K562 (cell line): ENCODE data around the gene SYTL4. TPM values are rescaled to one million over a fixed set of nuclear protein-coding genes. Genes with fewer than 3 reads are reported as not detected.

Source experiments
- ATAC-seq: fragments of 200-7000 bp; cut with Tn5 transposase; 3 replicates; pipeline ENCODE4 v1.9.1; 2020; ENCODE audit warnings: moderate library complexity
- BruUV-seq: library from RNA; stranded (reverse); fragments of 400-500 nt; replicated peaks from 2 replicates; lab custom pipeline; 2021; lab: Mats Ljungman, UMichigan
- CTCF ChIA-PET: fragments of 300-600 bp; formaldehyde crosslinking; extraction: SDS; loops from one replicate; lab custom pipeline; 2021; ENCODE audit warnings: low intra/inter-chr PET ratio; lab: Yijun Ruan, JAX
- POLR2A ChIA-PET: fragments of 300-600, 350-650 bp; sonication (Branson Sonifier 250); formaldehyde crosslinking; extraction: SDS; loops from one replicate; lab custom pipeline; 2021; ENCODE audit warnings: antibody characterized with exemption, inconsistent platforms; lab: Yijun Ruan, JAX
- DNase-seq, 4 experiments: peaks; one replicate each; pipeline versions ENCODE4 v3.0.0 to v3.0.0-alpha.2; 2011 to 2018; ENCODE audit warnings: low spot score in 3 of 4, mixed read lengths in 3 of 4; ENCODE audit errors: extremely low read depth in 1 of 4
- FAIRE-seq: peaks from 2 replicates; lab custom pipeline; 2011; peaks lifted over from hg19 to GRCh38; lab: Jason Lieb, UNC
- H2AFZ ChIP-seq: 2 replicates; pipeline ENCODE4 v1.6.0; 2011; ENCODE audit warnings: low read depth, low read length, control low read depth, inconsistent platforms
- H3K27ac ChIP-seq: fragments of 200-600 bp; 3 replicates; pipeline ENCODE4 v1.8.0; 2011; ENCODE audit warnings: low read depth, mild to moderate bottlenecking, control low read depth, inconsistent platforms, low read length, moderate library complexity, mixed read lengths; ENCODE audit errors: extremely low read depth
- H3K27me3 ChIP-seq, 2 experiments: fragments of 300-600 bp in 1 of 2; 2 replicates in 1 of 2; 3 replicates in 1 of 2; pipeline versions ENCODE4 v1.6.0 to v1.8.0; 2011; ENCODE audit warnings: inconsistent platforms in 2 of 2, low read length in 2 of 2, mild to moderate bottlenecking in 1 of 2, mixed read lengths in 1 of 2, moderate library complexity in 1 of 2; ENCODE audit not compliant: control insufficient read depth in 2 of 2, insufficient read depth in 2 of 2
- H3K36me3 ChIP-seq: fragments of 300-600 bp; 3 replicates; pipeline ENCODE4 v1.8.0; 2011; ENCODE audit warnings: mild to moderate bottlenecking, low read length, inconsistent platforms; ENCODE audit not compliant: control insufficient read depth, insufficient read depth
- H3K4me1 ChIP-seq, 2 experiments: fragments of 200-600 bp in 1 of 2; replicated peaks in 1 of 2; 2 replicates in 1 of 2; 3 replicates in 1 of 2; pipeline versions ENCODE4 v1.5.1 to v1.8.0; 2011; ENCODE audit warnings: inconsistent platforms in 2 of 2, low read length in 2 of 2, mild to moderate bottlenecking in 1 of 2, mixed read lengths in 1 of 2, moderate library complexity in 1 of 2; ENCODE audit not compliant: control insufficient read depth in 2 of 2, insufficient read depth in 2 of 2
- H3K4me2 ChIP-seq: 2 replicates; pipeline ENCODE4 v1.6.1; 2011; ENCODE audit warnings: low read length, control low read depth, inconsistent platforms, mixed read lengths; ENCODE audit not compliant: insufficient read depth
- H3K4me3 ChIP-seq: fragments of 200-600 bp; sonication (generic), shearing (Covaris generic); 2 replicates; pipeline ENCODE4 v1.5.1; 2016; ENCODE audit warnings: control low read depth, inconsistent platforms
- H3K79me2 ChIP-seq: fragments of 200-600 bp; 3 replicates; pipeline ENCODE4 v1.8.0; 2011; ENCODE audit warnings: low read length, inconsistent platforms; ENCODE audit not compliant: control insufficient read depth, insufficient read depth
- H3K9ac ChIP-seq, 2 experiments: 2 replicates each; pipeline versions ENCODE4 v1.6.0 to v1.6.1; 2011; ENCODE audit warnings: low read depth in 2 of 2, low read length in 2 of 2, control low read depth in 1 of 2, inconsistent platforms in 1 of 2, mild to moderate bottlenecking in 1 of 2, mixed read lengths in 1 of 2; ENCODE audit not compliant: insufficient read depth in 1 of 2
- H3K9me1 ChIP-seq: one replicate; pipeline ENCODE4 v1.6.0; 2011; ENCODE audit warnings: inconsistent platforms, mild to moderate bottlenecking, low read length, moderate library complexity; ENCODE audit not compliant: control insufficient read depth, insufficient read depth
- H3K9me3 ChIP-seq: replicated peaks from 2 replicates; pipeline ENCODE4 v1.5.1; 2011; ENCODE audit warnings: low read depth, low read length, inconsistent platforms; ENCODE audit not compliant: control insufficient read depth, insufficient read depth
- H4K20me1 ChIP-seq: replicated peaks from 2 replicates; pipeline ENCODE4 v1.6.1; 2011; ENCODE audit warnings: low read length, inconsistent platforms, mixed read lengths; ENCODE audit not compliant: control insufficient read depth, insufficient read depth
- ARID2 ChIP-seq: fragments of 450-650 bp; IDR thresholded peaks from 2 replicates; pipeline ENCODE4 v1.6.1; 2017; ENCODE audit warnings: antibody characterized with exemption, mild to moderate bottlenecking
- BRD9 ChIP-seq: fragments of 450-650 bp; IDR thresholded peaks from 2 replicates; pipeline ENCODE4 v1.6.1; 2018; ENCODE audit warnings: low read depth; ENCODE audit not compliant: partially characterized antibody
- COPS2 ChIP-seq: fragments of 450-650 bp; conservative IDR thresholded peaks from 2 replicates; pipeline ENCODE4 v1.6.1; 2016; ENCODE audit warnings: mild to moderate bottlenecking, moderate library complexity
- NEUROD1 ChIP-seq: fragments of 150-350 bp; IDR thresholded peaks from 2 replicates; pipeline ENCODE4 v1.6.1; 2014; ENCODE audit warnings: borderline replicate concordance, low read length, low read depth; ENCODE audit not compliant: partially characterized antibody
- PTBP1 ChIP-seq: fragments of 200-400 bp; formaldehyde crosslinking; IDR thresholded peaks from 2 replicates; pipeline ENCODE4 v1.6.1; 2017; ENCODE audit warnings: low read depth, low read length
- RAD21 ChIP-seq, 2 experiments: fragments of 250-450 bp in 1 of 2; fragments of 450-650 bp in 1 of 2; sonication (Bioruptor Pico) in 1 of 2; formaldehyde crosslinking in 1 of 2; IDR thresholded peaks in 1 of 2; conservative IDR thresholded peaks in 1 of 2; 2 replicates each; pipeline versions ENCODE4 v1.4.0 to v1.8.0; 2020 to 2022; ENCODE audit warnings: mild to moderate bottlenecking in 2 of 2, moderate library complexity in 1 of 2
- TRIM24 ChIP-seq, 2 experiments: fragments of 450-650 bp; IDR thresholded peaks; 2 replicates each; pipeline ENCODE4 v1.6.1; 2016
- U2AF2 ChIP-seq: fragments of 200-400 bp; formaldehyde crosslinking; optimal IDR thresholded peaks from 2 replicates; pipeline ENCODE3; 2017; ENCODE audit warnings: low read depth, mild to moderate bottlenecking, low read length
- ZNF311 ChIP-seq: fragments of 250-450 bp; sonication (Bioruptor Pico); IDR thresholded peaks from 2 replicates; pipeline ENCODE4 v1.4.0; 2020; ENCODE audit warnings: mild to moderate bottlenecking, moderate library complexity
- ZNF830 ChIP-seq: fragments of 250-450 bp; sonication (Bioruptor Pico); IDR thresholded peaks from 2 replicates; pipeline ENCODE4 v1.5.0; 2021; ENCODE audit warnings: mild to moderate bottlenecking
- WGBS: fragments of 100-300 bp; shearing (Covaris generic); methylation state at CpG from one replicate; pipeline ENCODE4 v1.1.6; 2016; ENCODE audit warnings: low coverage, mixed read lengths; ENCODE audit not compliant: insufficient coverage; ENCODE audit errors: missing lambda C conversion rate; 5-methylcytosine and 5-hydroxymethylcytosine counted together
- in situ Hi-C: fragments of 300-500 bp; cut with MboI; formaldehyde crosslinking; loops from 4 replicates; pipeline ENCODE4 v1.15.0; 2018; ENCODE audit warnings: inconsistent platforms, mixed read lengths
- intact Hi-C: fragments of 100-400 bp; cut with micrococcal nuclease; formaldehyde crosslinking; loops from 2 replicates; pipeline ENCODE4 v1.14.2; 2022
- polyA plus RNA-seq, 8 experiments: library from polyadenylated mRNA; depleted of rRNA in 4 of 8; stranded (reverse) in 5 of 8; unstranded in 3 of 8; fragments of >200 nt; fragmentation: Nextera tagmentation in 2 of 8; fragmentation: Illumina TruSeq in 1 of 8; extraction: Ambion mirVana in 2 of 8; extraction: Trizol in 1 of 8; gene quantifications; 2 replicates each; pipeline versions ENCODE4 v1.2.1 to v1.2.3, GENCODE V29; 2011 to 2014; ENCODE audit warnings: inconsistent platforms in 1 of 8, missing spikeins in 1 of 8
- total RNA-seq, 7 experiments: library from RNA; depleted of rRNA in 6 of 7; stranded (reverse); fragments of >200 nt in 6 of 7; fragmentation: Illumina TruSeq in 2 of 7; extraction: Trizol in 2 of 7; gene quantifications; 2 replicates each; pipeline versions ENCODE4 v1.2.1 to v1.2.3, GENCODE V29; 2011 to 2021; ENCODE audit warnings: low replicate concordance in 1 of 7
- TF ChIP-seq, protein P1 (sequence below): fragments of 250-450 bp; sonication (Bioruptor Pico); IDR thresholded peaks from 2 replicates; pipeline ENCODE4 v1.5.1; 2021; ENCODE audit warnings: mild to moderate bottlenecking
- TF ChIP-seq, protein P2 (sequence below): sonication (generic); formaldehyde crosslinking; IDR thresholded peaks from 2 replicates; pipeline ENCODE4 v1.8.1; 2022; ENCODE audit warnings: missing genetic modification reagents
- TF ChIP-seq, protein P3 (sequence below): fragments of 450-650 bp; IDR thresholded peaks from 2 replicates; pipeline ENCODE4 v1.7.1; 2018; ENCODE audit warnings: mild to moderate bottlenecking, low read depth; ENCODE audit not compliant: partially characterized antibody
- TF ChIP-seq, protein P4 (sequence below): sonication (generic); formaldehyde crosslinking; IDR thresholded peaks from 2 replicates; pipeline ENCODE4 v1.5.0; 2020; ENCODE audit warnings: missing genetic modification reagents

The SYTL4 gene
- total and polyA plus RNA-seq, 9 of the 15 experiments (the other 6 are each of a cell fraction or from before 2014, with no cell fraction given) = 0.65 to 9.0 (median 1.5) TPM

DNA sequence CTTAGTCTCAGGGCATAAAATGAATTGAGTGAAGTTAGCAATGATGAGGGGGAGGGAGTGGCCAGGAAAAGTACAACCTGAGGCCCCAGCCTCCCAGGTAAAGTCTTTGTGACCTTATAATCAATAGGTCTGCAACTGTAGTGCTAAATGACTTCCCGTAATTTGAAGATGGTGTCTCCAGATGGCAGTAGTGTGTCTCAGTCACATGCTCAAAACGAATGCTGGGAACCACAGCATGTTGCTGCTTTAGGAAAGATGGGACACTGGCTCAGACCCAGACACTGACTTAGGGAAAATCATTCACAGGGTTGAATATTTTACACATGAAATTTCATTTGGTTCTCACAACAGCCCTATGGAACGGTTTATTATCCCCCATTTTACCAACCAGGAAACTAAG, 77.7 kb downstream of the SYTL4 start:
- ChIA-PET POLR2A (no interaction called here), CTCF (no interaction called here)
- FAIRE-seq = no peak
- in situ Hi-C loops (no loop called here), intact Hi-C loops (no loop called here)
- no peak overlapping the region for H2AFZ ChIP-seq
- no peak overlapping the region for H3K4me3 ChIP-seq
- no peak overlapping the region for H3K27ac ChIP-seq
- no peaks in the 10 kb centered on the region for H3K9me1 ChIP-seq
- H4K20me1 ChIP-seq = no peaks in the 10 kb centered on the region
- 0% methylated on average over 3 of the region's 3 CpGs for WGBS
- no peaks in the 10 kb centered on the region for H3K36me3 ChIP-seq
- H3K79me2 ChIP-seq = no peaks in the 10 kb centered on the region
- no peaks in the 10 kb centered on the region for H3K4me1 ChIP-seq
- H3K4me2 ChIP-seq = no peak overlapping the region
- no TSS peak for BruUV-seq
- H3K9ac ChIP-seq = no peak overlapping the region
- DNase-seq = peak in 1 of 4 experiments; percentile 8
- no peaks in the 10 kb centered on the region for H3K9me3 ChIP-seq
- H3K27me3 ChIP-seq = no peaks in the 10 kb centered on the region
- ATAC-seq = peak; percentile 52; the same call in 1 of the 3 replicates
- TF ChIP-seq COPS2 = no peak
- no peak for TF ChIP-seq PTBP1
- no peak for TF ChIP-seq U2AF2
- no peak for TF ChIP-seq ARID2
- no peak for TF ChIP-seq NEUROD1
- no peak for TF ChIP-seq ZNF830 (CRISPR knock-in tag)
- no peak for TF ChIP-seq BRD9
- TF ChIP-seq, protein P1, sequence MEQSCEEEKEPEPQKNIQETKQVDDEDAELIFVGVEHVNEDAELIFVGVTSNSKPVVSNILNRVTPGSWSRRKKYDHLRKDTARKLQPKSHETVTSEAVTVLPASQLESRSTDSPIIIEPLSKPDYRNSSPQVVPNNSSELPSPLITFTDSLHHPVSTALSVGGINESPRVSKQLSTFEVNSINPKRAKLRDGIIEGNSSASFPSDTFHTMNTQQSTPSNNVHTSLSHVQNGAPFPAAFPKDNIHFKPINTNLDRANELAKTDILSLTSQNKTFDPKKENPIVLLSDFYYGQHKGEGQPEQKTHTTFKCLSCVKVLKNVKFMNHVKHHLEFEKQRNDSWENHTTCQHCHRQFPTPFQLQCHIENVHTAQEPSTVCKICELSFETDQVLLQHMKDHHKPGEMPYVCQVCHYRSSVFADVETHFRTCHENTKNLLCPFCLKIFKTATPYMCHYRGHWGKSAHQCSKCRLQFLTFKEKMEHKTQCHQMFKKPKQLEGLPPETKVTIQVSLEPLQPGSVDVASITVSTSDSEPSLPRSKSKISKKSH = no peak
- TF ChIP-seq, protein P2, sequence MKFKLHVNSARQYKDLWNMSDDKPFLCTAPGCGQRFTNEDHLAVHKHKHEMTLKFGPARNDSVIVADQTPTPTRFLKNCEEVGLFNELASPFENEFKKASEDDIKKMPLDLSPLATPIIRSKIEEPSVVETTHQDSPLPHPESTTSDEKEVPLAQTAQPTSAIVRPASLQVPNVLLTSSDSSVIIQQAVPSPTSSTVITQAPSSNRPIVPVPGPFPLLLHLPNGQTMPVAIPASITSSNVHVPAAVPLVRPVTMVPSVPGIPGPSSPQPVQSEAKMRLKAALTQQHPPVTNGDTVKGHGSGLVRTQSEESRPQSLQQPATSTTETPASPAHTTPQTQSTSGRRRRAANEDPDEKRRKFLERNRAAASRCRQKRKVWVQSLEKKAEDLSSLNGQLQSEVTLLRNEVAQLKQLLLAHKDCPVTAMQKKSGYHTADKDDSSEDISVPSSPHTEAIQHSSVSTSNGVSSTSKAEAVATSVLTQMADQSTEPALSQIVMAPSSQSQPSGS (CRISPR knock-in tag) = no peak
- TF ChIP-seq, protein P3, sequence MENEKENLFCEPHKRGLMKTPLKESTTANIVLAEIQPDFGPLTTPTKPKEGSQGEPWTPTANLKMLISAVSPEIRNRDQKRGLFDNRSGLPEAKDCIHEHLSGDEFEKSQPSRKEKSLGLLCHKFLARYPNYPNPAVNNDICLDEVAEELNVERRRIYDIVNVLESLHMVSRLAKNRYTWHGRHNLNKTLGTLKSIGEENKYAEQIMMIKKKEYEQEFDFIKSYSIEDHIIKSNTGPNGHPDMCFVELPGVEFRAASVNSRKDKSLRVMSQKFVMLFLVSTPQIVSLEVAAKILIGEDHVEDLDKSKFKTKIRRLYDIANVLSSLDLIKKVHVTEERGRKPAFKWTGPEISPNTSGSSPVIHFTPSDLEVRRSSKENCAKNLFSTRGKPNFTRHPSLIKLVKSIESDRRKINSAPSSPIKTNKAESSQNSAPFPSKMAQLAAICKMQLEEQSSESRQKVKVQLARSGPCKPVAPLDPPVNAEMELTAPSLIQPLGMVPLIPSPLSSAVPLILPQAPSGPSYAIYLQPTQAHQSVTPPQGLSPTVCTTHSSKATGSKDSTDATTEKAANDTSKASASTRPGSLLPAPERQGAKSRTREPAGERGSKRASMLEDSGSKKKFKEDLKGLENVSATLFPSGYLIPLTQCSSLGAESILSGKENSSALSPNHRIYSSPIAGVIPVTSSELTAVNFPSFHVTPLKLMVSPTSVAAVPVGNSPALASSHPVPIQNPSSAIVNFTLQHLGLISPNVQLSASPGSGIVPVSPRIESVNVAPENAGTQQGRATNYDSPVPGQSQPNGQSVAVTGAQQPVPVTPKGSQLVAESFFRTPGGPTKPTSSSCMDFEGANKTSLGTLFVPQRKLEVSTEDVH = no peak
- TF ChIP-seq ZNF311 (CRISPR knock-in tag) = no peak
- TF ChIP-seq RAD21 (CRISPR knock-in tag; conservative IDR thresholded peaks at IDR 0.05 in 1 of 2, IDR thresholded peaks at IDR 0.05 in 1 of 2) = 0 out of 4 replicates have a peak, but pooled peaks of 1 of the 2 experiments have one; percentile 6
- no peak for TF ChIP-seq TRIM24 (IDR thresholded peaks at IDR 0.05)
- TF ChIP-seq, protein P4, sequence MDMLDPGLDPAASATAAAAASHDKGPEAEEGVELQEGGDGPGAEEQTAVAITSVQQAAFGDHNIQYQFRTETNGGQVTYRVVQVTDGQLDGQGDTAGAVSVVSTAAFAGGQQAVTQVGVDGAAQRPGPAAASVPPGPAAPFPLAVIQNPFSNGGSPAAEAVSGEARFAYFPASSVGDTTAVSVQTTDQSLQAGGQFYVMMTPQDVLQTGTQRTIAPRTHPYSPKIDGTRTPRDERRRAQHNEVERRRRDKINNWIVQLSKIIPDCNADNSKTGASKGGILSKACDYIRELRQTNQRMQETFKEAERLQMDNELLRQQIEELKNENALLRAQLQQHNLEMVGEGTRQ = peak; percentile 74
